Lower leg skin (tissue), 4 donors: ENCODE measurements around the gene DLGAP4. TPM values are rescaled to one million over a fixed set of nuclear protein-coding genes. Genes with fewer than 3 reads are reported as not detected.

Experiments
- DNase-seq, 2 donors: peaks; one replicate each; pipeline ENCODE4 v3.0.0-alpha.2; 2019; ENCODE audit warnings: low spot score in 2 of 2
- H3K4me3 ChIP-seq: fragments of 200-600 bp; sonication (generic); 2 replicates; pipeline ENCODE4 v1.5.1; 2017; ENCODE audit warnings: mild to moderate bottlenecking, low read depth; ENCODE audit not compliant: poor library complexity, severe bottlenecking
- CTCF ChIP-seq, 3 donors: fragments of 450-650 bp; IDR thresholded peaks; one replicate each; pipeline ENCODE4 v1.5.1; 2016; ENCODE audit warnings: antibody characterized with exemption in 3 of 3, mild to moderate bottlenecking in 3 of 3, moderate library complexity in 2 of 3
- POLR2A ChIP-seq, 2 donors: fragments of 450-650 bp; IDR thresholded peaks; one replicate each; pipeline ENCODE4 v1.6.1; 2016 to 2017; ENCODE audit warnings: antibody characterized with exemption in 2 of 2, mild to moderate bottlenecking in 1 of 2, moderate library complexity in 1 of 2
- WGBS, 2 donors: methylation state at CpG; one replicate each; pipeline ENCODE4 v1.1.5; 2018; 5-methylcytosine and 5-hydroxymethylcytosine counted together
- intact Hi-C: fragments of 100-400 bp; cut with DNase I; formaldehyde crosslinking; loops from one replicate; pipeline ENCODE4 v1.15.0; 2023; ENCODE audit warnings: low total_unique reads
- total RNA-seq, 4 donors: library from RNA; depleted of rRNA; stranded (reverse); fragments of >200 nt; gene quantifications; one replicate each; pipeline ENCODE4 v1.1.0, GENCODE V29; 2016

Gene DLGAP4
- total RNA-seq, 4 donors from 2014 or later = 75.9 to 162 (median 87.7) TPM

- no peak for TF ChIP-seq CTCF (IDR thresholded peaks at IDR 0.05)
- no peak for TF ChIP-seq POLR2A (IDR thresholded peaks at IDR 0.05)
- intact Hi-C loops = no loop called here
- H3K4me3 ChIP-seq = no peak overlapping the region
- WGBS, 2 donors = 94 to 95% methylated on average over 33 of the region's 33 CpGs
- DNase-seq = no peak
These were observed 190.8 kb downstream of the DLGAP4 start for GRCh38 chr20:36496707-36497669.

GRCh38 chr20:36497856-36498255 lies 191.7 kb downstream of the DLGAP4 start:
- TF ChIP-seq POLR2A (IDR thresholded peaks at IDR 0.05) = no peak
- TF ChIP-seq CTCF (IDR thresholded peaks at IDR 0.05) = no peak
- no peak for DNase-seq
- 72 to 79% methylated on average over 4 of the region's 4 CpGs for WGBS, 2 donors
- no peak overlapping the region for H3K4me3 ChIP-seq
- intact Hi-C loops = no loop called here

GRCh38 chr20:36498386-36499179 lies 192.4 kb downstream of the DLGAP4 start:
- no peak overlapping the region for H3K4me3 ChIP-seq
- intact Hi-C loops = no loop called here
- TF ChIP-seq POLR2A (IDR thresholded peaks at IDR 0.05) (no peak), CTCF (IDR thresholded peaks at IDR 0.05) (no peak)
- WGBS, 2 donors = 79 to 90% methylated on average over 14 of the region's 14 CpGs
- DNase-seq = no peak

GRCh38 chr20:36499211-36499610 lies 193.1 kb downstream of the DLGAP4 start:
- H3K4me3 ChIP-seq = no peak overlapping the region
- 90 to 91% methylated on average over 26 of the region's 26 CpGs for WGBS, 2 donors
- TF ChIP-seq CTCF (IDR thresholded peaks at IDR 0.05) (no peak), POLR2A (IDR thresholded peaks at IDR 0.05) (no peak)
- intact Hi-C loops = no loop called here
- no peak for DNase-seq

GRCh38 chr20:36499723-36500501 lies 193.8 kb downstream of the DLGAP4 start:
- TF ChIP-seq POLR2A (IDR thresholded peaks at IDR 0.05) (no peak), CTCF (IDR thresholded peaks at IDR 0.05) (no peak)
- WGBS, 2 donors = 89 to 92% methylated on average over 31 of the region's 31 CpGs
- no peak overlapping the region for H3K4me3 ChIP-seq

More at GRCh38 chr20:36499723-36500501, 193.8 kb downstream of the DLGAP4 start:
- intact Hi-C loops = no loop called here
- DNase-seq = no peak
